Stimulated activated CD4-positive, alpha-beta T cell treated with anti-CD3 and anti-CD28 coated beads, TNF-alpha, amount 100 ng/mL, for 4 hours (primary cell): ENCODE data around the gene PRKCD.
A peak's percentile ranks its signal among the peaks of the same experiment; 100 is the strongest.

Experiments
- DNase-seq, 3 experiments: peaks; one replicate each; pipeline ENCODE4 v3.0.0-alpha.2; 2020; ENCODE audit warnings: low read depth in 3 of 3

The PRKCD gene

GRCh38 chr3:53217175-53217574, 56.2 kb downstream of the PRKCD start:
- DNase-seq = no peak

GRCh38 chr3:53218131-53218530, 57.1 kb downstream of the PRKCD start:
- DNase-seq = no peak

DNA sequence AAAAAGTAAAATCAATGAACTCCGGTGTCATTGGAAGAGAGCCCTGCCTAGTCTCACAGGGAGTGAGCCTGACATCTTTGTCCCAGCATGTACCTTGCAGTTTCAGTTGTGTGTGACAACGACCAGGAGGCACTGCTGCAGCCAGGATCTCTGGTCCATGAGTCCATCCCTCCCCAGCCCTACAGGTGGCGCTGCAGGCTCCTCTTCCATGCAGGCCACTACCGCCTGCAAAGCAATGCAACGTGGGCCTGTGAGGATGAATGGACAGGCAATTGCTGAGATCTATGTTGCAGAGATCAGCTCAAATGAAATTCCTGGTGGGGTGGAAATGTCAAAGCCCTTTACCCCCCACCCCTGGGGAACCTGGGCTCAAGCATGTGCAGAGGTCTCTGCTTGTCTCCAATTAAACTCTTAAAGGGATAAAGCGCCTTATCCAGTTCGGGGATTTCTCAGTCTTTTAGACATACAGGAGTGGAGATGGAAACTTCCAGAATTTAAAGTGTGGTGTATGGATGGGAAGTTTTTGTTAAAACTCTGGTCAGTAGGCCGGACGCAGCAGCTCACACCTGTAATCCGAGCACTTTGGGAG, 59.0 kb downstream of the PRKCD start:
- DNase-seq = peak; percentile 38 to 54 (median 47)

- DNase-seq = no peak
These were observed 60.3 kb downstream of the PRKCD start for GRCh38 chr3:53221345-53221744.

DNA sequence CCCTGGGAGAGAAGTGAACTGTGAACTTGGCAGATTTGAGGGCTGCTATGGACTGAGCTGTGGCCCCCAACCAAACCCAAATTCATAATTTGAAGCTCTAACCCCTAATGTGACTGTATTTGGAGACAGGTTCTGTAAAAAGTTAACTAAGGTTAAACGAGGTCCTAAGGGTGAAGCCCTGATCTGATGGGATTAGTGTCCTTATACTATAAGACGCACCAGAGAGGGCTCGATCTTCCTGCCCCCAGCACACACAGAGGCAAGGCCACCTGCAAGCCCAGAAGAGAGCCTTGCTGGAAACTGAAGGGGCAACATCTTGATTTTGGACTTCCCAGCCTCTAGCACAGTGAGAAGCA, 60.8 kb downstream of the PRKCD start:
- DNase-seq = no peak

DNA sequence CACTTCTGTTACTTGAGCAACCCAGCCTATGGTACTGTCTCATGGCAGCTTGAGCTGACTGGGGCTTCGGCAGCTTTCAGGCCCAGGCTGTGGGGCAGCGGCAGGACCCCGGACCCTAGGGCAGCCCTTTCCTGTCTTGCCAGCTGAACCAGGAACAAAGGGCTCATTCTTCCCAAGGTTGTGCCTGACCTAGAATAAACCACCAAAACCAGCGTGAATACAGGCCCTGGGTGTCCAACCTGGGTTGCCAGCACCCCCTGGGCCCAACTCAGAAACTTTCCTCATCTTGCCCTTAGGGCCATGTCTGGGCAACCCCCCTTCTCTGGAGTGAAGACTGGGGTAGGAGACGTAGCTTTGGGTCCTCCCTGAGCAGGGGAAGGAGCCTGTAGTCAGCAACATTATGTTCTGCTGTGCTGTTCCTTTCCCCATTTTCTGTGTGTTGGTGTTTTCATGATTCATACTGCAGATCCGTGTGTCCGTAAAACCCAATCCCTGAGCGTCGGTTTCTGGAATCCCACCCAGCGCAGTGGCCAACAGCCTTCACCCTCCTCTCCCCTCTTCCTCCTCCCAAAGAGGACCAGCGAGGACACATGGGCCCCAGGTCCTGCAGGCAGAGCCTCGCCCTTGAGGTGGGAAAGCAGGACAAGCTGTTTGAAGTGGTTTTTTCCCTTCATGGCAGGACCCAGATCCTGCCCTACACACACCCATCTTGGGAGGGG, 61.3 kb downstream of the PRKCD start:
- no peak for DNase-seq

DNA sequence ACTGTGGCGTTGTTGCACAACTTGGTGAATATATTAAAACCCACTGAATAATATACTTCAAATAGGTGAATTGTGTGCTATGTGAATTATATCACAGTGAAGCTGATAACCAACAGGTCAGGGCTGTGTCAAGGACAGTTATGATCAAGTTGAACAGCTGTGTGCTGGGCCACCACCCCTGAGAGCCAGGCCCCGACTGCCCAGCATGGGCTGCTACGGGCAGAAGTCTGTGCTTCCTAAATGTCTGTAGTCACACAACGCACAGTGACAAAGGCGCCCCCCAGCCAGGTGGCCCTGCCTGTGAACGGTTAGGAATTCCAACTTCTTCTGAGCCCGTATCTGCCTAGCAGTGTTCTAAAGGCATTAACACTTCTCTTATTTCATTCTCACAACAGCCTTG, 62.0 kb downstream of the PRKCD start:
- DNase-seq = no peak

- DNase-seq = no peak
These were observed 62.5 kb downstream of the PRKCD start for GRCh38 chr3:53223541-53223966.

DNA sequence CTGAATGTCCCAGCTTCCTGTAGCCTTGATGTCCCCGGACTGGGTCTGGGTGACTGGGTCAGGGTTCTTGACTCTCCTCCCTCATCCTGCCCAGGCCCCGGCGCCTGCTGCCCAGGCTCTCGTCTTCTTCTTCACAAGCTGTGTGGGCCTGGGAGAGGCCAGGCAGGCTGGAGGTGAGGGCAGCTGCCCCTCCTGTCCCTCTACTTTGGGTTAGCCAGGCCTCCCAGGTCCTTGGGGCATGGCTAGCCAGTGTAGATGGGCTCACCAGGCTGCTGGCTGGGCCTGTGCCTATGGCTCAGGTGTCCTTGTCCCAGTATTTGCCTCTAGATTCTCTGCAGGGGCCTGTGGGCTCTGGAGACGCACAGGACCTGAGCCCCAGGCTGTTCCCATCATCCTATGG, 63.0 kb downstream of the PRKCD start:
- DNase-seq = no peak

DNA sequence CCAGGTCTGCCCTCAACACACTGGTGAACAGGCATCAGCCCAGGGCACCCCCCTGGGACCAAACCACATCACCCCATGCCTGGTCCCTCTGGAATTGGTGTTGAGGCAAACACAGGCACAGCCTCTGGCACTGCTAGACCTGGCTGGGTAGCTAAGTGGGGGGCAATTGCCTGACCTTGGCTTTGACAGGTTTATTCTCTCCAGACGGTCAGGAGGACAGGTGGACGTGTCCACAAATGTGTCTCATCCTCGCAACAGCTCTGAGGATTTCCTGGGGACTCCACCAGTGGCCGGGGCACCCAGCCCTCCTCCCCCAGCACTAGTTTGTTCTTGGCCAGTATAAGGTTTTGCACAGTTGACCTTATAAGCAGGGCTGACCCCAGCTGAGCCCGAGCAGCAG, 63.5 kb downstream of the PRKCD start:
- no peak for DNase-seq

- DNase-seq = no peak
These were observed 64.2 kb downstream of the PRKCD start for GRCh38 chr3:53225181-53225580.

- DNase-seq = no peak
These were observed 64.6 kb downstream of the PRKCD start for GRCh38 chr3:53225651-53226050.

DNA sequence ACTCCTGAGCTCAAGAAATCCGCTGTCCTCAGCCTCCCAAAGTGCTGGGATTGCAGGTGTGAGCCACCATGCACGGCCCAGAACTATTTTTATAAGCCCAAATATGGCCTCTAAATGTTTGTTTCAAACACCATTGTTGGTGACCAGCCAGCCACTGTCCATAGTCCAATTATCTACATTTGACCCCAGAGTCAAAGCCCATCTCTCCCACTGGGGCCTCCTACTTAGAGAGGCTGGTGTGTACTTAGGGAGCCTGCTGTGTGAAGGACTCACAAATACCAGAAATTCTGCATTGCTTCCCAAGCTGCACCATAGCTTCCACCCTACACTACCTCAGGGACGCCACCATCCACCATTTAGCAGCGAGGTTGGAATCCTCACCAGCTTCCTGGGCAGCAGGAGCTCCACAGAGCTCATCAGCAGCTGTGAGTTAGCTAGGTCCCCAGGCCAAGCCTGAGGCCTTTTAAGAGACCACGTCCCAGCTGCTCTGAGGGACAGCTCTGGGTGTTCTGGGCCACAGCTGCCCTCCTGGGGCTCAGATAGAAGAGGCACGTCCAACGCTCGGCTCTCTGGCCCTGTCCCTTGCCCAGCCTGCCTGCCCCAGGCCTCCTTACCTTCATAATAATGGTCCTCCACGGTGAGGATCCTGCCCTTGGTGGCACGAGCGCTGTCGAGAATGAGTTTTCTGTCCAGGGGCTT, 65.3 kb downstream of the PRKCD start:
- no peak for DNase-seq

- DNase-seq = no peak
These were observed 65.9 kb downstream of the PRKCD start for GRCh38 chr3:53226841-53227407.

GRCh38 chr3:53227993-53228885, 67.2 kb downstream of the PRKCD start:
- DNase-seq = no peak

DNA sequence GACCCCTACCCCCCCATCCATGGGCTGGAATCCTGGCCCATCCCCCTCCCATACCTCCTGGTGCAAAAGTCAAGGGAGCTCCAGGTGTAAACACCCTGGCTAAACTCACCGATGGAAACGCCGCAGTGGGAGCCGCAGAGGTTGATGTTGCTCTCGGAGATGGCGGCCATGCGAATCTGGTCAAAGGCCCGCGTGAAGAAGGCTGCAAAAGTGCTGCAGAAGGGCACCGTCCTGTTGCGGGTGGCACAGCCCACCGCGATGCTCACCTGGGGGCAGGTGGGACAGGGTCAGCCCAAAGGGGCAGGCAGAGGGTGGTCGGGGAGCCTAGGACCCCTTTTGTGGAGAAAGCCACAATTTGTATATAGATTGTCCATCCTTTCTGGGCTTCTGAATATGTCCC, 68.2 kb downstream of the PRKCD start:
- DNase-seq = no peak

- DNase-seq = no peak
These were observed 68.6 kb downstream of the PRKCD start for GRCh38 chr3:53229606-53230005.

DNA sequence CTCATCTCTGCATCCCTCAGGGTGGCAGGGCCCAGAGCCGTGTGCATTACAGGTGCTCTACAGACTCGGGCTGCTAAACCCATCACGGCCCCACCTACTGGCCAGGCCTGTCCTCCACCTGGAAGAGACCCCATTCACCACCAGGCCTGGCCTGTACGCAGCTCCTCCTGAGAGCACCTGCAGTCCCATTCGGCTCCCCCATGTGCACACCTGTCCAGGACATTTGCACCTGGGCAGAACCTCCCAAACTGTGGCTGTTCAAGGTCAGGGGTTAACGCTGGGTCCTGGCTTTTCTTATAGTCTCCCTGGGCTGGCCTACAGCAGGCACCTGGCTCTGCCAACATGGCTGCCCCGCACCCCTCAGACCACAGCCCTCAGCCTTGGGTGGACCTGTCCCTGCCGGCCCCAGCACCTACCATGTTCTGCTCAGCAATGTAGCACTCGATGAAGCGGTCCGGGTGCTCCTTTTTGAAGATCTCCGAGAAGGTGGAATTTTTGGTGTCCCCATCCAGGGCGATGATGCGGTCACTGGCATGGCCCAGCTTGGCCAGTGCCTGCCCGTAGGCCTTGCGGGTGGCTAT, 69.1 kb downstream of the PRKCD start:
- no peak for DNase-seq

- no peak for DNase-seq
These were observed 69.8 kb downstream of the PRKCD start for GRCh38 chr3:53230789-53231188.

DNA sequence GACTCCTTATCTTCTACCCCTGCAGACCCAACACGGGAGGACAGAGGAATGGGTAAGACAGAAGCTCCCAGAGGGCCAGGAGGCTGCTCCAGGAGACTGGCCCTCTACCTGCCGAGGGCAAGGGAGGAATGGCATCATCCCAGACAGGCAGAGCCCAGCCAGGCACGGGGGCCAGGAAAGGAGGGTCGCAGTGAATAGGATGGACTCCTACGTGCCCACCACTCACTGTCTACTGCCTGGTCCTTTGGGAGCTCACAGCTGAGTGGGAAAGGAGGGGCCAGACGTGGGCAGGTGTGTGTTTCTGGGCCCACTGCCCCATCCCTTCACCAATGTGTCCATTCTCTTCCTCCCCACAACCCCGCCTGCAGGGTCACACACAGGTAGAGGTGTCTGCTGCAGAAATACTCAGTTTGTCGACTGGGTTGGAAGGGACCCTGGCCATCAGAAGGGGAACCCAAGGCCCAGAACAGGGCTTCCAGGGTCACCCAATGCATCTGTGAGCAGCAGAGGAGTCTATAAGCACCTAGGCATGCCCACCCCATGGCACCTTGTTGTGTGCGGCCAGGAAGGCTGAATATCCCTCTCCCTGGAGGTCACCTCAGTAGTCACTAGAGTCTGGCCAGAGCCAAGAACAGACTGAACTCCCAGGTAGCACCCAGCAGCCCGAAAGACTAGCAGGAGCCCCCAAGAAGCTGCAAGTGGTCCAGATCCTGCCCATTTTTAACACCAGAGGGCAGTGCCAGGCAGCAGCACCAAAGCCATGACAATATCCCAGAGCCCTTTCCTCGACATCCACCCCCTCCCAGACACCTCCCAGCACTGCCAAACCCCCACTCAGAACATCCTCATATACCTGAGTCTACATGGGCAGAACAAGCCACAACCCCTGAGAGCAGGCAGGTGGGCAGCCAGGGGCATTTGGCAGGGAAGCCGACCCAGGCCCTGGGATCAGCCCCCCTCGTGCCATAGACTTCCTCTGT, 70.8 kb downstream of the PRKCD start:
- DNase-seq = no peak
